OCI-LY7 (cell line): ENCODE data around the gene NUDCD3. TPM values are rescaled to one million over a fixed set of nuclear protein-coding genes. Genes with fewer than 3 reads are reported as not detected.

Source experiments
- BruUV-seq: library from RNA; stranded (reverse); fragments of 400-500 nt; replicated peaks from 2 replicates; lab custom pipeline; 2021; lab: Mats Ljungman, UMichigan
- CTCF ChIA-PET: fragments of 300-600 bp; sonication (Branson Sonifier 250); formaldehyde crosslinking; loops from one replicate; lab custom pipeline; 2022; ENCODE audit warnings: antibody characterized with exemption; ENCODE audit not compliant: unreplicated experiment; lab: Charles Lee
- POLR2A ChIA-PET: fragments of 300-600 bp; sonication (Branson Sonifier 250); formaldehyde crosslinking; loops from one replicate; lab custom pipeline; 2022; ENCODE audit warnings: antibody characterized with exemption; lab: Charles Lee
- DNase-seq: peaks from one replicate; pipeline ENCODE4 v3.0.0-alpha.2; 2015; ENCODE audit warnings: low spot score
- H2AFZ ChIP-seq: fragments of 200-600 bp; sonication (generic), shearing (Covaris generic); 2 replicates; pipeline ENCODE4 v1.6.1; 2014; ENCODE audit warnings: mild to moderate bottlenecking, antibody characterized with exemption, low read length, moderate library complexity
- H3K27ac ChIP-seq: fragments of 200-600 bp; sonication (generic); 2 replicates; pipeline ENCODE4 v1.5.1; 2014; ENCODE audit warnings: mixed run types, low read depth, mild to moderate bottlenecking, moderate library complexity, low read length, inconsistent platforms; ENCODE audit not compliant: poor library complexity, severe bottlenecking
- H3K36me3 ChIP-seq: fragments of 200-600 bp; sonication (generic); 2 replicates; pipeline ENCODE4 v1.6.1; 2014; ENCODE audit warnings: mild to moderate bottlenecking, antibody characterized with exemption, low read length, moderate library complexity, mixed read lengths; ENCODE audit not compliant: insufficient read depth
- H3K4me1 ChIP-seq: fragments of 200-600 bp; sonication (generic); 2 replicates; pipeline ENCODE4 v1.5.1; 2014; ENCODE audit warnings: mild to moderate bottlenecking, low read length; ENCODE audit not compliant: insufficient read depth, poor library complexity, severe bottlenecking
- H3K4me2 ChIP-seq: fragments of 200-600 bp; sonication (generic); 2 replicates; pipeline ENCODE4 v1.6.1; 2014; ENCODE audit warnings: mild to moderate bottlenecking, low read length
- H3K4me3 ChIP-seq: fragments of 200-600 bp; sonication (generic); 2 replicates; pipeline ENCODE4 v1.5.1; 2014; ENCODE audit warnings: mild to moderate bottlenecking, low read depth, low read length; ENCODE audit not compliant: poor library complexity, severe bottlenecking
- H3K79me2 ChIP-seq: fragments of 200-600 bp; sonication (generic); 2 replicates; pipeline ENCODE4 v1.6.1; 2016; ENCODE audit warnings: low read depth, mild to moderate bottlenecking, low read length, moderate library complexity, mixed read lengths; ENCODE audit not compliant: insufficient read depth
- H3K9me2 ChIP-seq: fragments of 200-600 bp; sonication (generic); 2 replicates; pipeline ENCODE4 v1.6.1; 2016; ENCODE audit warnings: mild to moderate bottlenecking, low read length, mixed read lengths; ENCODE audit not compliant: insufficient read depth
- H3K9me3 ChIP-seq: fragments of 200-600 bp; sonication (generic); 2 replicates; pipeline ENCODE4 v1.6.1; 2014; ENCODE audit warnings: mild to moderate bottlenecking, mixed run types, low read length, mixed read lengths
- H4K20me1 ChIP-seq: fragments of 200-600 bp; sonication (generic); 2 replicates; pipeline ENCODE4 v1.6.1; 2014; ENCODE audit warnings: mild to moderate bottlenecking, antibody characterized with exemption, low read length, moderate library complexity, mixed read lengths; ENCODE audit not compliant: insufficient read depth
- EZH2phosphoT487 ChIP-seq: fragments of 200-600 bp; sonication (generic); IDR thresholded peaks from 2 replicates; pipeline ENCODE4 v1.6.1; 2018; ENCODE audit warnings: low read depth, borderline replicate concordance, mild to moderate bottlenecking, mixed run types, antibody characterized with exemption, low read length, moderate library complexity, mixed read lengths
- intact Hi-C: fragments of 100-400 bp; cut with micrococcal nuclease; formaldehyde crosslinking; loops from one replicate; pipeline ENCODE4 v1.10.0; 2022; ENCODE audit not compliant: unreplicated experiment
- total RNA-seq, 2 experiments: library from RNA; depleted of rRNA in 1 of 2; stranded (reverse); fragments of >200 nt in 1 of 2; shearing (Covaris generic) in 1 of 2; gene quantifications; 2 replicates each; pipeline ENCODE4 v1.2.3, GENCODE V29; 2014 to 2022
- TF ChIP-seq, protein P1 (sequence below): fragments of 200-600 bp; sonication (generic); conservative IDR thresholded peaks from 2 replicates; pipeline ENCODE4 v1.5.1; 2014; ENCODE audit warnings: mild to moderate bottlenecking, antibody characterized with exemption, low read length, moderate library complexity, mixed read lengths

The NUDCD3 gene
- total RNA-seq, 2 experiments from 2014 or later = 57.0 to 108 TPM

DNA sequence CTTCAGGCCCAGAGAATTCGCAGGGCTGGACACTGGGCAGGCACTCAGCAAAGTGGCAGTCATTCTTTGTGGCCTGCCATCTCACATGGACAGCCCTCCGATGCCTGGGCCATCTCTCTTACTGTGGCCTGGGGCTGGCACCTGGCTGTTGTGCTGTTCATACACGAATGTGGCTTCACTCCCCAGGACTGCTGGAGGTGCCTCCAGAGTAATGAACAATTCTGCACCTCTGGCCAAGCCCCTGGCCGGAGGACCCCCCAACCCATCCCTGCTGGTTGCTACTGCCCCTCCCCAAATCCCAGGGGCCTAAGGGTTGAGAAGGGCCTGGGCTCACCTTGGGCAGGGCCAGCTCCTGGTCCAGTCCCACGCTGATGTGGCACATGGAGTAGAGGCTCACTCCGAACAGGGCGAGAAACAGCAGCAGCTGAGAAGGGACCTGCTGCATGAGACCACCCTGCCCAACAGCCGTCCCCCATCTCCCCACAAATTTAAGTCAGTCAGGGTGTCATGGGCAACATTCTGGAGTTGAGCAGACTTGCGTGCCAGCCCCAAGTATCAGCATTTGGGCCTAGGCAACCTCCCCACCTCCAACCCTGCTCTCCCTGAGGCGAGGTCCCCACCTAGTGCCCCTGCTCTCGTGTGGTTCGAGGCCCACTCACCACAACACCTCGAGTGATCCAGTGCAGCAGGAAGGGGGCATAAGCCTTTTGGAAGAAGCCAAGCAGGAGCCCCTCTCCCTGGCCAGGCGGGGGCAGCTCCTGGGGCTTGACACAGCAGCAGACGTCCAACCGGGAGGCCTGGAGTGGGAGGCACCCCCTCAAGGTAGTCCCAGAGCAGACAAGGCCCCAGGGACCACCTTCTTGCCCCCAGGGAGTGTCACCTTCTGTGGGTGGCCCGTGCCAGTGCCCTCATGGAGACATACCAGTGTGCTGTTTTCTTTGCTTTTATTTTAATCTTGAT is 41.2 kb upstream of the NUDCD3 start:
- no peaks in the 10 kb centered on the region for H3K36me3 ChIP-seq
- intact Hi-C loops = no loop called here
- no peak overlapping the region for H3K27ac ChIP-seq
- CTCF ChIA-PET = no interaction called here
- H3K4me1 ChIP-seq = no peaks in the 10 kb centered on the region
- TF ChIP-seq, protein P1, sequence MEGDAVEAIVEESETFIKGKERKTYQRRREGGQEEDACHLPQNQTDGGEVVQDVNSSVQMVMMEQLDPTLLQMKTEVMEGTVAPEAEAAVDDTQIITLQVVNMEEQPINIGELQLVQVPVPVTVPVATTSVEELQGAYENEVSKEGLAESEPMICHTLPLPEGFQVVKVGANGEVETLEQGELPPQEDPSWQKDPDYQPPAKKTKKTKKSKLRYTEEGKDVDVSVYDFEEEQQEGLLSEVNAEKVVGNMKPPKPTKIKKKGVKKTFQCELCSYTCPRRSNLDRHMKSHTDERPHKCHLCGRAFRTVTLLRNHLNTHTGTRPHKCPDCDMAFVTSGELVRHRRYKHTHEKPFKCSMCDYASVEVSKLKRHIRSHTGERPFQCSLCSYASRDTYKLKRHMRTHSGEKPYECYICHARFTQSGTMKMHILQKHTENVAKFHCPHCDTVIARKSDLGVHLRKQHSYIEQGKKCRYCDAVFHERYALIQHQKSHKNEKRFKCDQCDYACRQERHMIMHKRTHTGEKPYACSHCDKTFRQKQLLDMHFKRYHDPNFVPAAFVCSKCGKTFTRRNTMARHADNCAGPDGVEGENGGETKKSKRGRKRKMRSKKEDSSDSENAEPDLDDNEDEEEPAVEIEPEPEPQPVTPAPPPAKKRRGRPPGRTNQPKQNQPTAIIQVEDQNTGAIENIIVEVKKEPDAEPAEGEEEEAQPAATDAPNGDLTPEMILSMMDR = no peak
- TF ChIP-seq EZH2phosphoT487 = no peak
- H4K20me1 ChIP-seq = no peaks in the 10 kb centered on the region
- no peak overlapping the region for H2AFZ ChIP-seq
- no TSS peak for BruUV-seq
- no peaks in the 10 kb centered on the region for H3K79me2 ChIP-seq
- DNase-seq = no peak
- no peak overlapping the region for H3K4me3 ChIP-seq
- no peaks in the 10 kb centered on the region for H3K9me2 ChIP-seq
- no peaks in the 10 kb centered on the region for H3K9me3 ChIP-seq
- H3K4me2 ChIP-seq = no peak overlapping the region
- POLR2A ChIA-PET = no interaction called here

GRCh38 chr7:44530990-44531389 is 40.5 kb upstream of the NUDCD3 start:
- intact Hi-C loops = no loop called here
- ChIA-PET POLR2A (interaction anchor here (0.6 kb wide), 1 partner anchor 587 kb away, joined by 3 read pairs; no protein-coding TSS in a partner anchor), CTCF (no interaction called here)
- DNase-seq = no peak
- Histone ChIP-seq H3K9me2 (no peaks in the 10 kb centered on the region), H2AFZ (no peak overlapping the region), H3K79me2 (no peaks in the 10 kb centered on the region), H4K20me1 (no peaks in the 10 kb centered on the region), H3K4me3 (no peak overlapping the region), H3K9me3 (no peaks in the 10 kb centered on the region), H3K36me3 (no peaks in the 10 kb centered on the region), H3K27ac (no peak overlapping the region), H3K4me1 (no peaks in the 10 kb centered on the region), H3K4me2 (no peak overlapping the region)
- TF ChIP-seq, protein P1 = no peak
- no peak for TF ChIP-seq EZH2phosphoT487
- BruUV-seq = no TSS peak
